HS-27A (cell line): ENCODE results near the gene ADAMTS10.
"Not testable (repeated sequence)": the region's sequence is repeated elsewhere in the genome, so short reads cannot be mapped to it uniquely, and the experiment has no call there.

Source experiments
- DNase-seq: peaks from one replicate; pipeline ENCODE4 v3.0.0-alpha.2; 2012; ENCODE audit warnings: low read depth, missing footprints

Gene ADAMTS10

GRCh38 chr19:8561075-8561764, 49.3 kb downstream of the ADAMTS10 start:
- no peak for DNase-seq

DNA sequence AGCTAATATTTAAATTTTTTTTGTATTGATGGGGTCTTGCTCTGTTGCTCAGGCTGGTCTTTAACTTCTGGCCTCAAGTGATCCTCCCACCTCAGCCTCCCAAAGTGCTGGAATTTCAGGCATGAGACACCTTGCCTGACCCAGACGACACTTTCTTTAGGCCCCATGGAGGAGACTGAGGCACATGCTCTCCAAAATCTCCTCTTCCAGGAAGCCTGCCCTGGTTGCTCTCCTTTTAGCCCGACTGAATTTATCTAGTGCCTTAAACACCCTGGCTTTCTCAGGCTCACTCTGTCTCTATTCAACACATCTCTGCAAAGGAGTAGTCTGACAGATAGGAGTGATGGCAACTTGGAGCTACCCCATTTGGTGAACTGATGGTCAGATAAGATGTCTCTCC, 52.2 kb downstream of the ADAMTS10 start:
- no peak for DNase-seq

- no peak for DNase-seq
Observed at GRCh38 chr19:8557642-8558238, 52.8 kb downstream of the ADAMTS10 start.

- DNase-seq = not testable (repeated sequence)
Observed at GRCh38 chr19:8553729-8554128, 56.8 kb downstream of the ADAMTS10 start.

GRCh38 chr19:8552810-8553209, 57.7 kb downstream of the ADAMTS10 start:
- DNase-seq = no peak

- DNase-seq = no peak
Observed at GRCh38 chr19:8550070-8550469, 60.4 kb downstream of the ADAMTS10 start.

- no peak for DNase-seq
Observed at GRCh38 chr19:8545743-8546142, 64.8 kb downstream of the ADAMTS10 start.

GRCh38 chr19:8544168-8544567, 66.3 kb downstream of the ADAMTS10 start:
- no peak for DNase-seq

DNA sequence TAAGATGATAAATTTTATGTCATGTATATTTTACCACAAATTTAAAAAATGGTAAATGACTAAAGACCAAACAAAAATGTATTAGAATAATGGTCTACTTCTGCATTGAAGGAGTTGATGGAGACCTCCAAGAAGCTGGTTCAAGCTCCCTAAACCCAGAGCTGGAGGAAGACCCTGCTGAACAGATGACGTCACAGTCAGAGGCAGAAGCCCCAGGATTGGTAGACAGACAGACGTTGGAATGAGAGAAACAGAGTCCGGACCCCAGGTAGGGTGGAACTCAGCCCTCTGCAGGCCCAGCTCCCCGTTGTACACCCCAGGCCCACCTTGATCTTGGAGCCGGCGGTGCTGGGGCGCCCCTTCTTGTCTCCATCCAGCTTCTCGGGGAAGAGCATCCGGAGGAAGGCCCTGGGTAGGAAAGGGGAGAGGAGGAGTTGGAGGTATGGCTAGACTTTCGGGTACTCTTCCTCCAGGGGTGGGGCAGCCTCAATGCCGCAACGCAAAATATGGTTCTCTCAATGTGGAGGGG, 70.8 kb downstream of the ADAMTS10 start:
- no peak for DNase-seq

- DNase-seq = no peak
Observed at GRCh38 chr19:8537099-8537498, 73.4 kb downstream of the ADAMTS10 start.

- DNase-seq = no peak
Observed at GRCh38 chr19:8536282-8536681, 74.2 kb downstream of the ADAMTS10 start.

DNA sequence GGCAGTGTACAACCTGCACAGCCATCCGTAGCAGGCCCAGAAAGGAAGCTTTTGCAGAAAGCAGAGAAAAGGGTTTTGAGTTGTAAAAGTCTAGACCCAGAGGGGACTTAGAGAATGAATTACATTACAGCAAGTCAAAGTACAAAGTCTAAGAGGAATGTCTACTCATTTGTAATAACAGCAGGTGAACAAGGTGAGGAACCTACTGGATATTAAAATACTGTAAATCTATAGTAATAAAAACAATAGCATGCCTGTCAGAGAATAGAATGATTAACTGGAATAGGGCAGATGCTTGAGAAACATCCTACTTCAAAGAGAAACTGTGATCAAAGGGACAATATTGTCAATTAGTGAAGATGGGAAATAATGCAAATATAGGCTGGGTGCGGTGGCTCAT, 78.3 kb downstream of the ADAMTS10 start:
- DNase-seq = no peak

DNA sequence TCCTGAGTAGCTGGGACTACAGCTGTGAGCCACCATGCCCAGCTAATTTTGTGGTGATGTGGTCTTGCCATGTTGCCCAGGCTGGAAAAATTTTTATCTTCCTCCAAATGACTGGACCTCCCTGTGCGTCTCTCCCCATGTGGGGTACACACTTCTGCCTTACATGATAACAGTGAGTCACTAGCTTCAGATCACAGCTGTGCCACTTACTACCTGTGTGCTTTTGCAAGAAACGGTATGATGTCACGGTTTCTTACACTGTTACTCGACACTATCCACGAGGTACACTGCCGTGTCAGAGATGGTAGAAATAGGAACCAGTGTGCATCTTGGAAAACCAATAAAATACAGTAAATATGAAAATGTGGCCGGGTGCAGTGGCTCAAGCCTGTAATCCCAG, 79.0 kb downstream of the ADAMTS10 start:
- no peak for DNase-seq
